Naive thymus-derived CD8-positive, alpha-beta T cell (primary cell): Measurements from ENCODE around the gene RANBP1. TPM values are rescaled to one million over a fixed set of nuclear protein-coding genes. Genes with fewer than 3 reads are reported as not detected.

Experiments
- ATAC-seq, 2 donors: fragments of 150-1000 bp; cut with Tn5 transposase in 1 of 2; sonication (Bioruptor Pico), chemical (Tn5 transposase) in 1 of 2; 1 replicate in 1 of 2; 2 replicates in 1 of 2; pipeline ENCODE4 v1.10.0; 2021; ENCODE audit warnings: mild to moderate bottlenecking in 2 of 2, moderate library complexity in 2 of 2
- POLR2A ChIA-PET: fragments of 350-600 bp; sonication (Branson Sonifier 250); formaldehyde crosslinking; loops from one replicate; lab custom pipeline; 2021; ENCODE audit warnings: antibody characterized with exemption; lab: Charles Lee
- DNase-seq, 10 donors: peaks; one replicate each; pipeline versions ENCODE4 v3.0.0 to v3.0.0-alpha.2; 2020 to 2022
- H3K27ac Mint-ChIP-seq, 10 donors: one replicate each; pipeline ENCODE4 v1.8.0; 2020 to 2022; ENCODE audit warnings: mild to moderate bottlenecking in 10 of 10, mixed read lengths in 10 of 10, moderate library complexity in 4 of 10, inconsistent platforms in 1 of 10
- H3K27me3 Mint-ChIP-seq, 5 donors: one replicate each; pipeline ENCODE4 v1.8.0; 2021 to 2022; ENCODE audit warnings: mixed read lengths in 5 of 5
- H3K36me3 Mint-ChIP-seq, 3 donors: one replicate each; pipeline ENCODE4 v1.8.0; 2020 to 2022; ENCODE audit warnings: mixed read lengths in 3 of 3, mild to moderate bottlenecking in 2 of 3, inconsistent platforms in 1 of 3
- H3K4me1 Mint-ChIP-seq, 4 donors: one replicate each; pipeline ENCODE4 v1.8.0; 2021 to 2022; ENCODE audit warnings: mixed read lengths in 4 of 4
- H3K4me3 Mint-ChIP-seq, 10 donors: one replicate each; pipeline ENCODE4 v1.8.0; 2020 to 2022; ENCODE audit warnings: mild to moderate bottlenecking in 10 of 10, mixed read lengths in 10 of 10, moderate library complexity in 6 of 10, inconsistent platforms in 1 of 10
- H3K9me3 Mint-ChIP-seq, 9 donors: one replicate each; pipeline ENCODE4 v1.8.0; 2020 to 2022; ENCODE audit warnings: mixed read lengths in 9 of 9, mild to moderate bottlenecking in 3 of 9, inconsistent platforms in 1 of 9, moderate library complexity in 1 of 9
- polyA plus RNA-seq, 3 donors: library from polyadenylated mRNA; unstranded; fragments of 300-500 nt; fragmentation: Illumina TruSeq; gene quantifications; one replicate each; pipeline ENCODE4 v1.2.3, GENCODE V29; 2021
- total RNA-seq, 8 experiments: library from RNA in 2 of 8; stranded (reverse) in 2 of 8; gene quantifications; one replicate each; pipeline ENCODE4 v1.2.3 and lab custom pipeline; 2021 to 2026

Gene RANBP1
- total and polyA plus RNA-seq, 5 experiments from 2014 or later: 64.0 to 106 (median 72.5) TPM

DNA sequence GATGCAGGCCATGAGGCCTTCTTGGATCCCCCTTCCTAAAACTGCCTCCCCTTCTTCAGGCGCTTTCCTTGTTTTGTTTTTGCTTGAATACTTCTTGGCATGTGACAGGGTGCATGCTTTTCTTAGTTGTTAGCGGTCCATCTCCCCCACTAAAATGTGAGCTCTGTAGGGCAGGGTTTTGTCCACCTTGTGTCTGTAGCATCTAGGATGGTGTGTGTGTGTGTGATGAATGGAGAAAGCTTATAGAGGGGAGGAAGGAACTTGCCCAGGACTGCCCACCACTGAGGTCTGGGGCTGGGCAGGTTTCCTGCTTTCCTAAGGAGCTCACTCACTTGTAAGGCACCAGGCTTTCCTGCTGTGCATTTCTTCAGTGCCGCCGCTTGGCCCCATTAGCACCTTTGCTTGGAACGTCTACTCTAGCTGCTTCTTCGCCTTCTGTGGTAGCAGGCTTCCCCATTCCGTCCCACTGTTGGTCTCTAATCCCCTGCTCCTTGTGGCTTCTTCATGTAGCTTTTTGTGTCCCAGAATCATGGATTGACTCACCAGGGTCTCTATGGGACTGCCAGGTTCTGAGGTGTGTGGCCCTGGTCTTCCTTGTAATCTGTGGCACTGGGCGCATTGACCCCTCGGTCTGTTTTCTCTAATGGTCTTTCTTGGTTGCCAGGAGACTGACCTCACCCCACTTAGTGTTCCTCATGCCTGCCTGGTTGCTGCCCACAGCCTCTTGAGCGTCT is 32.6 kb upstream of the RANBP1 start:
- Mint-ChIP-seq H3K27ac (peak overlapping the region in 9 of 10 donors; percentile 36 to 91 (median 71)), H3K36me3 (peaks cover 0 to 33% (median 7%) of the 10 kb centered on the region in 3 donors), H3K4me3 (peak overlapping the region in 9 of 10 donors; percentile 7 to 87 (median 44)), H3K9me3 (no peaks in the 10 kb centered on the region), H3K4me1 (peaks cover 34 to 67% (median 64%) of the 10 kb centered on the region in 4 donors), H3K27me3 (no peaks in the 10 kb centered on the region)
- DNase-seq: no peak
- no peak for ATAC-seq
- POLR2A ChIA-PET: interaction anchor here (0.7 to 2.2 kb wide), 6 partner anchors 8 to 191 kb away, joined by 3 to 7 read pairs (median 4); partner anchors contain the start of genes RANBP1, TANGO2 and TRMT2A

- Mint-ChIP-seq H3K36me3 (peaks cover 0 to 40% (median 10%) of the 10 kb centered on the region in 3 donors), H3K27me3 (no peaks in the 10 kb centered on the region), H3K4me3 (peak overlapping the region in 4 of 10 donors; percentile 31 to 74 (median 66)), H3K4me1 (peaks cover 34 to 72% (median 67%) of the 10 kb centered on the region in 4 donors), H3K27ac (peak overlapping the region in 8 of 10 donors; percentile 4 to 88 (median 64)), H3K9me3 (no peaks in the 10 kb centered on the region)
- ATAC-seq (no peak), DNase-seq (no peak)
- POLR2A ChIA-PET: interaction anchor here (0.7 to 1.1 kb wide), 3 partner anchors 25 to 192 kb away, joined by 3 to 6 read pairs (median 3); partner anchors contain the start of gene TRMT2A
These were observed 31.9 kb upstream of the RANBP1 start for GRCh38 chr22:20083891-20084546.

GRCh38 chr22:20084547-20085413 is 31.1 kb upstream of the RANBP1 start:
- Mint-ChIP-seq H3K4me1 (peaks cover 34 to 73% (median 70%) of the 10 kb centered on the region in 4 donors), H3K4me3 (peak overlapping the region in 3 of 10 donors; percentile 26 to 71 (median 61)), H3K27ac (peak overlapping the region in 5 of 10 donors; percentile 66 to 88 (median 71)), H3K36me3 (peaks cover 0 to 48% (median 15%) of the 10 kb centered on the region in 3 donors), H3K9me3 (no peaks in the 10 kb centered on the region), H3K27me3 (no peaks in the 10 kb centered on the region)
- POLR2A ChIA-PET: no interaction called here
- ATAC-seq (no peak), DNase-seq (no peak)

- H3K4me3 Mint-ChIP-seq: no peak overlapping the region
- H3K4me1 Mint-ChIP-seq: peaks cover 36 to 80% (median 74%) of the 10 kb centered on the region in 4 donors
- DNase-seq (no peak), ATAC-seq (no peak)
- H3K36me3 Mint-ChIP-seq: peaks cover 5 to 56% (median 19%) of the 10 kb centered on the region in 3 donors
- peak overlapping the region in 2 of 10 donors; percentile 5 to 55 for H3K27ac Mint-ChIP-seq
- no peaks in the 10 kb centered on the region for H3K27me3 Mint-ChIP-seq
- no peaks in the 10 kb centered on the region for H3K9me3 Mint-ChIP-seq
- POLR2A ChIA-PET: no interaction called here
These were observed 30.3 kb upstream of the RANBP1 start for GRCh38 chr22:20085651-20086050.

- Mint-ChIP-seq H3K4me3 (no peak overlapping the region), H3K36me3 (peaks cover 8 to 60% (median 21%) of the 10 kb centered on the region in 3 donors), H3K4me1 (peaks cover 34 to 80% (median 73%) of the 10 kb centered on the region in 4 donors), H3K9me3 (no peaks in the 10 kb centered on the region), H3K27ac (peak overlapping the region in 4 of 10 donors; percentile 6 to 74 (median 42)), H3K27me3 (no peaks in the 10 kb centered on the region)
- no peak for ATAC-seq
- POLR2A ChIA-PET: interaction anchor here (0.7 kb wide), 1 partner anchor 127 kb away, joined by 3 read pairs; no protein-coding TSS in a partner anchor
- no peak for DNase-seq
These were observed 29.8 kb upstream of the RANBP1 start for GRCh38 chr22:20086101-20086599.

- DNase-seq: no peak
- Mint-ChIP-seq H3K36me3 (peaks cover 10 to 67% (median 24%) of the 10 kb centered on the region in 3 donors), H3K9me3 (no peaks in the 10 kb centered on the region), H3K4me1 (peaks cover 31 to 80% (median 73%) of the 10 kb centered on the region in 4 donors), H3K27ac (peak overlapping the region in 3 of 10 donors; percentile 6 to 85 (median 76)), H3K4me3 (peak overlapping the region in 2 of 10 donors; percentile 54 to 78), H3K27me3 (no peaks in the 10 kb centered on the region)
- POLR2A ChIA-PET: no interaction called here
- ATAC-seq: no peak
These were observed 29.1 kb upstream of the RANBP1 start for GRCh38 chr22:20086763-20087162.

DNA sequence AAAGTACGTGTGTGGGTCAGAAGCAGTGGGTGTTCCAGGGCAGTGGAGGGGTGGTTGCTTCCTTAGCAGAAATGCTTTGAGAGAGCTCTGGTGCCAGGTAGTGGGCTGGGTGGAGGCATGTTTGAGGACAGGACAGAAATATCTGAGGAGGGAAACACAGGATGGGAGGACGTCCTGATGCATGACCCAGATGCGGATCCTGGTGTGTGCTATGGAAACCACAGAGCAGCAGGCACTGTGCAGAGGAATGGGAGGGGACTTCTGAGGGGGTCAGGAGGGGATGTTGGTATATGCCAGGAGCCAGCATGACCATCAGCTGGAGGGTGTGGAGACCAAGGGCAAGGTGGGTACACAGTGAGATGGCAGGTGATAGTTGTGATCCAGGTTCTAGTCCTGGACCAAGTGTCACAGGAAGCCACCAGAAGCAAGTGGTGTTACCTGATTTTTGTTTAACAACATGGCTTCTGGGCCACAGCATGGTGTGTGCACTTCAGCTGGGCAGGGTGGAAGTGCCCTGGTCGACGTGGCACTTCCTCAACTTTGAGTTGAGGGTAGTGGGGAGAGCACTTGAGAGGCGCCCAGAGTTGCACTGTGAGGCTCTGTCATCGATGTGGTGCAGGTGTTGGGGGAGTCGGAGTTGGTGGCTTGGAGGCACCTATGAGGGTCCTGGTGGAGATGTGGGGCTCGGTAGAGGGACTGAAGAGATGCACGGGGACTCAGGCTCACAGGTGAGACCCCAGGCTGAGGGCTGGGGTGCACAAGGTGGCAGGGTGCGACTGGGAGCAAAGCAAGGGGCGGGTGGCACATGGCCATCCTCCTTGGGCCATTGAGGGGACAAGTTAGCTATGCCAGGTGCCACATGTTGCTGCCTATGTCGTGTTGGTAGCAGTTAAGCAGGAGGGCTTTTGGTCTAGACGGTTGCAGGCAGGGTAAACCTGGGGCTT is 28.3 kb upstream of the RANBP1 start:
- Mint-ChIP-seq H3K27ac (peak overlapping the region in 8 of 10 donors; percentile 63 to 85 (median 77)), H3K4me1 (peaks cover 29 to 80% (median 72%) of the 10 kb centered on the region in 4 donors), H3K27me3 (no peaks in the 10 kb centered on the region), H3K36me3 (peaks cover 10 to 75% (median 24%) of the 10 kb centered on the region in 3 donors), H3K9me3 (no peaks in the 10 kb centered on the region), H3K4me3 (peak overlapping the region in 6 of 10 donors; percentile 11 to 78 (median 45))
- DNase-seq: no peak
- ATAC-seq: no peak
- POLR2A ChIA-PET: interaction anchor here (0.6 kb wide), 1 partner anchor 14 kb away, joined by 3 read pairs; no protein-coding TSS in a partner anchor

- peak overlapping the region in 1 of 10 donors; percentile 15 for H3K27ac Mint-ChIP-seq
- peaks cover 10 to 82% (median 24%) of the 10 kb centered on the region in 3 donors for H3K36me3 Mint-ChIP-seq
- no peaks in the 10 kb centered on the region for H3K9me3 Mint-ChIP-seq
- H3K4me1 Mint-ChIP-seq: peaks cover 26 to 75% (median 67%) of the 10 kb centered on the region in 4 donors
- H3K4me3 Mint-ChIP-seq: peak overlapping the region in 1 of 10 donors; percentile 78
- no peaks in the 10 kb centered on the region for H3K27me3 Mint-ChIP-seq
- ATAC-seq (no peak), DNase-seq (no peak)
- POLR2A ChIA-PET: interaction anchor here (0.6 kb wide), 1 partner anchor 14 kb away, joined by 3 read pairs; no protein-coding TSS in a partner anchor
These were observed 27.6 kb upstream of the RANBP1 start for GRCh38 chr22:20088263-20088648.

- Mint-ChIP-seq H3K27me3 (no peaks in the 10 kb centered on the region), H3K36me3 (peaks cover 10 to 89% (median 26%) of the 10 kb centered on the region in 3 donors), H3K4me3 (peak overlapping the region in 2 of 10 donors; percentile 48 to 55), H3K4me1 (peaks cover 16 to 75% (median 60%) of the 10 kb centered on the region in 4 donors), H3K9me3 (no peaks in the 10 kb centered on the region), H3K27ac (peak overlapping the region in 8 of 10 donors; percentile 17 to 90 (median 60))
- no peak for DNase-seq
- POLR2A ChIA-PET: interaction anchor here (0.6 to 1.8 kb wide), 2 partner anchors 8 to 68 kb away, joined by 3 to 5 read pairs; partner anchors contain the start of gene TANGO2
- ATAC-seq: no peak
These were observed 26.5 kb upstream of the RANBP1 start for GRCh38 chr22:20089226-20089976.
